ENCODE data around the gene FBXO7. TPM values are rescaled to one million over a fixed set of nuclear protein-coding genes. Genes with fewer than 3 reads are reported as not detected.

The FBXO7 gene
- total RNA-seq, 1 donor from 2014 or later = 47.3 TPM

DNA sequence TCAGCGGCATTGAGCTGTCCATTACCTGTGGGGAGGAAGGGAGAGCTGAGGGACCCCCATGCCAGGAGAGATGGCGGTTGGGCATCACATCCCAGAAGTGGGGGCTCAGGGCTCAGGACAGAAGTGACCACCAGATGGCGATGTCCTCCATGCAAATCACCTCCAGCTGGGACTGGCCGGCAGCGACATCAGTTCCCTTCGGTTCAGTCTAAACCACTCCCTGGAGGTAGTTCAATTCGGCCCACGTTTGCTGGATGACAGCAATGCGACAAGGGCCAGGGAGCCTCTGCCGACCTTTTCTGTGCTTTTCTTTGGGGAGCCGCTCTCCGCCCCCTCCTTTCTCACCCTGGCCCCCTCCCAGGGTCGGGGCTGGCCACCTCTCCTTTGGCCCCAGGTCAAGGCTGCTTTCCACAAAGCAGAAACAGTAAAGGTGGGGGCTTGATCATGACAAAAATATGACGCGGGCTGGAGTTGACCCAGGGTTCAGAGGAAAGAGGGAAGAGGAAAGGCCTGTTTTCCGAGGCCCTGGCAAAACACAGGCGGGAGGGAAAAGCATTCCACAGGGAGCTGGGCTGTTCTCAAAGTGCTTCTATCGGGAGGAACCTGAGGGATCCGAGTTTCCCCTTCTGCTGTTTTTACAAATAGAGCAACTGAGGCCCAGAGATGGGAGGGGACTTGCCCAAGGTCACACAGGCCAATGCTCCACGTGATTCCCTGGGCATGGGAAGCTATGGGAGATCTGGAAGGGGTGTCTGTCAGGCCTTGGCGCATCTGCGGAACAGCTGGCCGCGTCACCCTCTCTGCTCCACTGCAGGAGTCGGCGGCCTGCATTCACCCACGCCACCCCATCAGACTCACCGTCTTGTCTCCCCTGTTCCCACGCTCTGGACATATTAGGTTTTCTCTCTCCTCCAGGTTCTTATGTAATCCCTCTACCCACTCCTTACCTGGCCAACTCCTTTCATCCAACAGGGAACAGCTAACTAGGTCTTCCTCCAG, 54.7 kb downstream of the FBXO7 start:
- FAIRE-seq = no peak
- peak; percentile 79 to 91 for DNase-seq (ENCODE audit: low spot score in 2 of 2)

DNA sequence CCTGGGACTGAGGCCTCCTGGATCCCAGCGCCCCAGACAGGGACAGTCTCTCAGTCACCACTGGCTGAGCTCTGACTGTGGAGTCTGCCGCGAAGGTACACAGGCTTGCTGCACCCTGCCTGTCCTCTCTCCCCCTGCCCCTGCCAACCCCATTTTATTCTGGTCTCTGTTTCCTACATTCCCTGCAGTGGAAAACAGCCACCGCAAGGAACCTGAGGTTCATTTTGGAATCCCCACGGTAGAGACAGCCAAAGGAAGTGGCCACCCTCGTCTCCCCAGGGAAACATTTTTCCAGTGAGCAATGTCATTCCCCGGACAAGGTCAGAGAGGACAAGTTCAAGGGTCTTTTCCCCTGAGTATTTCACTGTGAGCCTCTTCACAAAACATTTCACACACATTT, 56.6 kb downstream of the FBXO7 start:
- FAIRE-seq (no peak), DNase-seq (ENCODE audit: low spot score in 2 of 2) (no peak)

DNA sequence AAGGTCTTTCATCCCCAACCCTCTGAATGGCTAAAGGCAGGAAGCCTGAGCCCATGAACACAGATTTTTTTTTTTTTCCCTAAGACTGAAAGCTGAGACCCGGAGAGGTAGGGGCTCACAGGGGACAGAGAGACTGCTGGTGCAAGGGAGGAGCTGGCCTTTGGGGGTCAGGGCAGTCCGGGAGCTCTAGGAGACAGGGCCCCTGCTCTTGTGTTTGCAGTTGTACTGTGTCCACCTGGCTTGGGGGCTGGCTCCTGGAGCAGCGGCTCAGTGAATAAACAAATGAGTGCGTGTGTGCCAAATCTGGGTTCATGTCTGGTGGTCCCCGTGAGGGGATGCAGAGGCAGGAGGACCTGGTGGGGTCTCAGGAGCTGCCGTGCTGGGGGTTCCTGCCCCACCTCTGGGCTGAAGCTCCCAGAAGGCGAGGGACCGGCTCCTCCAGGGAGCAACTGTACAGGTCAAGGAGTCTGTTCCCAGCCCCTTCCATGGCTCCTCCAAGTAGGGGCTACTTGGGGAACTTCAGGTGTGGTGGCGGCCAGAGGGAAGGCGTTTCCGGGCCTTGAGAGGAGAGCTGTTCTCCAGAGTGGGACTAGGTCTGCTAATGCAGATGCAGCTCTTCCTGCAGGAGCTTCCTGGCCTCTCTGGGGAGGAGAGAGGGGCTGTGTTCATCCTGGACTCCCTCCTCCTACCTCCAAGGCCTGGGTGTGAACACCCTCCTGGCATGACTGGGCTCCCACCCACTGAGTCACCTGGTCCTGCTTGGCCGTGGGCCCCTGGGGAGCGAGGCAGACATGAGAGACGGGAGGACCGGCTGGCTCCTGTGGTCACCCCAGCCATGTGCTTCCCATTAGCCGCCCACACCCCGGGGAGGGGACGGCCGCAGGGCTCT, 57.6 kb downstream of the FBXO7 start:
- FAIRE-seq = no peak
- peak in 1 of 2 donors; percentile 39 for DNase-seq (ENCODE audit: low spot score in 2 of 2)

DNA sequence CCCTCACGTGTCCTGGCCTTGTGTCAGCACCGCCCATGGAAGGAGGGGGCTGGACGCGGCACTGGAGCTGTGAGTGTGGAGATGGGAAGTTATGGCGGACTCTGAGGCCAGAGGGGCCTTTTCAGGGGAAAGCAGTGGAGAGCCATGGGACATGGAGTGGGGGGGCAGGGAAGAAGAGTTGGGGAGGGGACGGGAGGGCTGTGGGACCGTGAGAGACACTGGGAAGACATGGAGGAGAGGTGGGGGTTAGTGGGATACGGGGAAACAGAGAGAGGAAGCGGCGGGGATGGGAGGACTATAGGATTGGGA, 58.2 kb downstream of the FBXO7 start:
- FAIRE-seq = no peak

DNA sequence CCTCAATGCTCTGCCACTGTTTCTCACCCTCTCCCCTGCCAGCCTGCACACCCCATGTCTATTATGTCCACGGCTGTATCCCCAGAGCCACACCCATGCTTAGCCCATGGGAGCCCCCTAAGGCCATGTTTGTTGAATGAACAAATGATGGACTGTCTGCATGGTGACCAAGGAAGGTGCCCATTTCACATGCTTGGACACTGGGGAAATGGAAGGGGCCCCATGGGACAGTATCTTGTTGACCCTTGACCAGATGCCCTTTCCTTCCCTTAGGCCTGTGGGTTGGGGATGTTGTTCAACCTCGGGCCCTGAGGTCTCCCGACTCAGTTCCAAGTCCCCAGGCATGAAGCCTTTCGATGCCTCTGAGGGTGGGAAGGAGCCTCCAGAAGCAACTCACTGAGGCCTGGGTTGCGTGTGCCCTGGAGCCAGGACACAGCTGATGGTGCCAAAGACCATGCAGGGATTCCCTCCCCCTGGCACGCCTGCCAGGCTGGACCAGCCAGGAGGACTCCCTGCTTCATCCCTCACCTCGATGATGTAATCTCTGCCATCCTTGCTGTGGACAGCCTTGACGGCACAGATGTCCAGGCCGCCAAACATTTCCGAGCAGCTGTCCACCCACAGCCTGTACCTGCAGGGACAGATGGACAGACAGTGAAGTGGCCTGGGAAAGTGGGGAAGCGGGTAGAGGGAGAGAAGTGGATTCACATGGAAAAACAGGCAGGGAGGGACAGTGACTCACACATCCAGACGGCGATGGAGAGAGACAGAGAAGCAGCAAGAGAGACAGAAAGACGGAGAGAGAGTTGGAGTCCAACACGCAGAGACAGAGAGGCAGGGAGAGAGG, 58.9 kb downstream of the FBXO7 start:
- DNase-seq (ENCODE audit: low spot score in 2 of 2) = peak in 1 of 2 donors; percentile 24
- no peak for FAIRE-seq

More for the DNA sequence above, 58.2 kb downstream of the FBXO7 start:
- no peak for DNase-seq (ENCODE audit: low spot score in 2 of 2)

DNA sequence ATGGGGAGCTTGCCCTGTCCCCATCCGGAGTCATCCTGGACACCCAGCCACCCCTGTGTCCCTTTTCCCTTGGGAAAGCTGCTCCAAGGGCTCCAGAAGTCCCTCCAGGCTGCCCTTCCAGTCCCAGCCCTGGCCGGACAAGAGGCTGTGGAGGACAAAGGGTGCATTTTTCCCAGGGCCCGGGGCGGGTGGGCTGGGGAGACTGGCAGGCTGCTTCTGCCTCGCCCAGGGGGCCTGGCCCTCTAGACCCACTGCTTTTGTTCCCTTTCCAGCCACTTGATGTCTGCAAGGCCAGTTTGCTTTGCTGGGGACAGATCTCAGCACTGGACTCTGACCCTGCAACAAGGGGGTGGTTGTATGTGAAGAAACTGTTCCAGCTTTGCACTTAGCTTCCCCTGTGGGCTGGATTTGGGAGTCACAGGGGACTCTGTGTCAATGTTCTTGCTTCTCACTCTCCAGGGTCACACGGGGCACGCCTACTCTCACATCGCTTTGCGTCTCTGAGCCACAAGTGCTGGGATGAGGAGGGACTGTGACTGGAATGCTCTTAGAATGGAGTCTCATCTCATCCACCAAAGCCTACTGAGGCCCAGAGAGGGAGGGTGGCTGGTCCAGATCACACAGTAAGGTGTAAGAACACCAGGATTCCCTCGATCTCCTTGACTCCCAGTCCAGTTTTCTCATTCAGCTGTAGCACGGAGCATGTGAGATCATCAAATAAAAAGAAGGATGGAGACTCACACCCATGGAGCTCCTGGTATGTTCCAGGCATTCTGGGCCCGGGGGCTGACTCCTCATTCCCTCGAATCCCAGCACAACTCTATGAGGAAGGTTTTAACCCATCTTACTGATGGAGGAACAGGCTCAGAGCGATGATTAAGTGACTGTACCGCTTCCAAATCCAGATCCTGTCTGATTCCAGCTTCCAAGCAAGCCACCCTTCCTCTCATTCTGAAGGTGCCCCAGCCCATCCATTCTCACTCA, 59.9 kb downstream of the FBXO7 start:
- DNase-seq (ENCODE audit: low spot score in 2 of 2) (peak in 1 of 2 donors; percentile 22), FAIRE-seq (no peak)

DNA sequence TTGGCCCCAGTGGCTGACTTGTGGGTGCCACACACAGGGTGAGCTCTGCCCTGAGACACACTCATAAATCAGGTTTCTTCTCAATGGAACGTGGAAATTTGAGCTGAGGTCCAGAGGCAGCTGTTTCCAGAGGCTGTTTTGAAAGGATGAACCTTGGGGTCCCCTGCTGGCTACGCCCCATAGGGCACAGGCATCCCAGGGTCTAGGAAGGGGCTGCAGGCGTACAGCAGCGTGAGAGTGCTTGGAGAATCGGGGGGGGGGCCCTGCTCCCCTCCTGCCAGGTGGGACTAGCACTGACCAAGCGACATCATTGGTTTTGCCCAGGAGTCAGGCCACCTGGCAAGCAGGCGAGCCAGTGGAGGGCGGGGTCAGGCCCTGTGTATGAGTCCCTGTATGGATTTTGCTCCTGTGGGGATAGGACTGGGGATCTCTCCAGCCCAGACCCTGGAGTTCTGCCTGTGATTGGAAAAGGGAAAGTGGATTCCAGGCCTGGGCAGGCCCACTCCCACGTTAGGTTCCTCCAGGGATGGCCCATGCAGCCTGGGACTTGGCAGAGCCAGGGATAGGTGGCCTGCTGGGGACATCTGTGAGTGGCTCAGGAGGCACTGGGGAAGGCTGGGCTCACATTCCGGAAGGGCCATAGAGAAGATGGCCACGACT, 61.0 kb downstream of the FBXO7 start:
- FAIRE-seq (no peak), DNase-seq (ENCODE audit: low spot score in 2 of 2) (no peak)

DNA sequence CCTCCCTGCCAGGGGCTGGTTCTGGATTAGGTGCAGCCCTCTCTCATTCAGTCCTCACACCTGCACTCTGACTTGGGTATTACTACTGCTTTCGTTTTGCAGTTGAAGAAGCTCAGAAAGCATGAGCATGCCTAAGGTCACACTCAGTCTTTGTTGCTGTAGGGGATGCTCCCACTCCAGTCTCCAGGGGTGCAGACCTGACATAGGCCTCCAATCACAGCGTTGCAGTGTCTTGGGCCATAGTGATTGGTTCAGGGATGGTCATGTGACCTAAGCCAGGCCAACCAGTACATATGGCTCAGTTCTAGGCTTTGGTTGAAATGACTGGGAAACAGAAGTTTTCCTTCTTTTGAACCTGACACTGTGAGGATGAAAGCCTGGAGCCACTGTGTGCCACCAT, 61.7 kb downstream of the FBXO7 start:
- no peak for FAIRE-seq

DNA sequence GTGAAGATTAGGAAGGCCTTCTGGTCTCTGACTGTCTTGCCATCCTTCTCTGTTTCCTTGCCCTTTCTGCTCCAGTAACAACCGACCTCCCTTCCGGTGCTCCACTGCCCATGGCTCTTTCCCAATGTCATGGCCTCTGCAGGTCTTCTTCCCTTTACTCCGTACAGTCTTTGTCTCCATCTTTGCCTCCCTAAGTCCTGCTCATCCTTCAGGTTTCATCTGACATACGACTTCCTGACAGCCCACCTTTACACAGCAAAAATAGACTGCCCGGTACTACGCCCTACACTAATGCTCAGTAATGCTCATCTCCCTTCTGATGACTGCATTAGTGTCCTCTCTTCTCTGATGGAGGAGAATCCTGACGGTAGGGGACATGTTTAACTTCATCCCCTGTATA, 63.9 kb downstream of the FBXO7 start:
- FAIRE-seq (no peak), DNase-seq (ENCODE audit: low spot score in 2 of 2) (no peak)

More for the DNA sequence above, 61.7 kb downstream of the FBXO7 start:
- DNase-seq (ENCODE audit: low spot score in 2 of 2) = no peak

DNA sequence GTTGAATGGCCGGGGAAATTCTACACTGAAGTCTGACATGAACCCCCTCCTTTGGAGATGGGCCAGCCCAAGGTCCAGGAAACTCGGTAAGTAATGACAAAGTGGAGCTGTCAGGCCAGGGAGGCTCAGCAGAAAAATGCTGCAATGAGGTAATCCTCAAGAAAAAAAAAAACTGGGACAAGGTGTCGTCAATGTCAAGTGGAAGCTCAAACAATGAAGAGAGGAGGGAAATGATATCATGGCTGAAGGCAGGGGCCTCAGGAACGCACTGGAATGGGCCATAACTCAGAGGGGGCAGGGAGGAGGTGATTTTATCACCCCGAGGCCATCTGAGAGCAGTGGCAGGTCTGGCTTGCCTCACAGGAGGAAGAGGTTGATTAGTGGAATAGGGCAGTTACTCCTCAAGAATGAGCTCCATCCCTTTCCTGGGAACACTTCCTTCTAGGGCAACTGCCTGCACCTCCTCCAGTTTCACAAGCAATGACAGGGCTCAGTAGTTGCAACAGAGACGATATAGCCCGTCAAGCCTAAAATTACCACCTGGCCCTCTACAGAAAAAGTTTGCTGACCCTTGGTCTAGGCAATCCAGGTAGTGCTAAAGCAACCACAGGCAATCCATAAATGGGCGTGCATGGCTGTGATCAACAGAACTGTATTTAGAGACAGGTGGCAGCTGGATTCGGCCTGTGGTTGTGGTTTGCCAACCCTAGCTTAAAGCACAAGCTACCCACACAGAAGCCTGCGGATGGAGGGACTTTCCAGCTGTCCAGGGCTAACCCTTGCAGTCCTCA, 65.2 kb downstream of the FBXO7 start:
- DNase-seq (ENCODE audit: low spot score in 2 of 2) (no peak), FAIRE-seq (no peak)

DNA sequence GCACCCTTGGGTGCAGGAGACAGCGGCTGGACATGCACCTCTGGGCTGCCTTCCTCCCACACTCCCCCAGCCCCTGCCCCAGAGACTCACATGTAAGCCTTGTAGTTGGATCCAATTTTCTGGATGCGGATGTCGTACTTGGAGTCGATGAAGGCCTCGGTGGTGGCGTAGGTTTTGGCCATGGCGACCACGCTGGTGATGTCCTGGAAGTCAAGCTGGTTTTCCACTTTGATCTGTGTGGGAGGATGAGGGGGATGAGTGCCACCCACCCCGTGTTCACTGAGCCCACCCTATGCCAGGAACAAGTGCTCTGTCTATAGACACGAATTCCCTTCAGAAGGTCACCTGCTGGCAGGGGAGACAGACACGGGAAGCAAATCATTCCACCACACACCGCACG, 66.9 kb downstream of the FBXO7 start:
- FAIRE-seq (no peak), DNase-seq (ENCODE audit: low spot score in 2 of 2) (no peak)

DNA sequence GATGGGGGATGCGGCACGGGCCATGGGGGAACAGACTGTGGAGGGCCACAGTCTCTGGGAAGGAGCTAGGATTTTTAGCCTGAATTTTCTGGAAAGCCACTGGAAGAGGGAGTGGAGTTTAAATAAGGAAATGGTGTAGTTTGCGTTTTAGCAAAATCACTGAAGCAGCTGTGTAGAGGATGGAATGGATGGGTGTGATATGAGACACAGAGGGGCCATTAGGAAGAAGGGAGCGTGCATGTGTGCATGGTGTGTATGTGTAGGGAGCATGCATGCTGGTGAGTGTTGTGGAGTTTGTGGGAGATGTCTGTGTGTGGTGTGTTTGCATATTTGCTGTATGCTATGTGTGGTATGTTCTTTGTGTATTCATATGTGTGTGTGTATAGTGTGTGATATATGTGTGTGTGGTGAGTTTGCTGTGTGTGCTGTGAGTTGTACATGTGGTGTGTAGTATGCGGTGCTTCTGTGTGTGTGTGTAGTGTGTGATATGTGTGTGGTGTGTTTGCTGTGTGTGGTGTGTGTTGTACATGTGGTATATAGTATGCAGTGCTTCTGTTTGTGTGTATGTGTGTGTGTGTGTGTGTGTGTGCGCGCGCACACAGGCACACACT, 67.6 kb downstream of the FBXO7 start:
- FAIRE-seq (no peak), DNase-seq (ENCODE audit: low spot score in 2 of 2) (no peak)

DNA sequence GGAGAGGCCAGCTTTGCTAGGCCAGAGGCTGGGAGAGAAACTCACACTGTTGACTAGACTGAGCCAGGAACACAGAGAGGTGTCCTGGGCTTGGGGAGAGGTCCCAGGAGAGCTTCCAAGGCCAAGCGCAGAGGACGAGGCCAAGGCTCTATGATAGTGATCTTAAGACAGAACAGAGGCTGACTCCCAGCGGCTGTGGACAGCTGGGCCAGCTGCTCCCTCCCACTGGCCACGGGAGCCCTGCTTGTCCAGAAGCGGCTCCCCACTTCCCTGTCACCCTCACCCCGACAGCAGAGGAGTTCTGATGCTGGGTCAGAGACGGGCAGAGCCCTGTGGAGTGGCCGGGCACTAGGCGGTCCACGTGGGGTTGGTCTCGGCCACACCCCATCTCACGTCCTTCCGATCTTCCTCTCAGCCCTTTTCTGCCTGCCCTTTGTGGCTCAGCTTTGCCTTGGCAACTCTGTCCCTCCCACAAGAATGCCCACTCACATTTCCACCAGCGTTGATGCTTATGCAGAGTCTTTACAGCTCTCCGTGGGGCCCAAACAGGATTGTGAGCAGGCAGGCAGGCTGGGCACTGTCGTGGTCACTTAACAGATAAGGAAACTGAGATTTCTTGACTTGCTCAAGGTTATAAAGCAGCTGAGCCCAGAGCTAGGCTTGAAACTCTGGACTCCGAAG, 68.2 kb downstream of the FBXO7 start:
- no peak for DNase-seq (ENCODE audit: low spot score in 2 of 2)
- FAIRE-seq = no peak

DNA sequence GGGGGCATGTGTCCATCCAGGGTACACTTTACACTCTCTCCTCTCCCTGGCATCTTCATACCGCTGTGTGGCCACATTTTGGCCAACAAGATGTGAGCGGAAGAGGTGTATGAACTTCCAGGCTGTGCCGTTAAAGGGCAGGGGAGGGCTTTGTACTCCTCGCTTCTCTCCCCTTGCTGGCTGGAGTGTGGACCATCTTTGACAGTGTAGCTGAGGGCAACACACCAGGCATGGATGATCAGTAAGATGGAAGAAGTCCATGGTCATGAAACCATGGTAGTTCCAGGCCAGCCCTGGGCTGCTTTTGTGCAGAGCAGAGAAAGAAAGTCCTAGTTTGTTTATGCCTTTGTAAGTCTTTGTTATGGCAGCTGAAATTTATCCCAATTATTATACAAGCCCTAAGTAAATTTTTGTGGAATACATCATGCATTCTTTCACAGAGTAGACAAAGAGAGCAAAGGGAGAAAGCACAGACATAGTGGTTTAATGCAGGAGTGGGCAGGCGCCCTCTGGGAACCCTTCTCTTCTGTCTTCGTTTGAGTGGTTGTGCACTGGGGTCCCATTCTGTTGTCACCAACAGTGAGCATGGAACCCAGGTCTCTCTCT, 70.4 kb downstream of the FBXO7 start:
- no peak for FAIRE-seq
- no peak for DNase-seq (ENCODE audit: low spot score in 2 of 2)

DNA sequence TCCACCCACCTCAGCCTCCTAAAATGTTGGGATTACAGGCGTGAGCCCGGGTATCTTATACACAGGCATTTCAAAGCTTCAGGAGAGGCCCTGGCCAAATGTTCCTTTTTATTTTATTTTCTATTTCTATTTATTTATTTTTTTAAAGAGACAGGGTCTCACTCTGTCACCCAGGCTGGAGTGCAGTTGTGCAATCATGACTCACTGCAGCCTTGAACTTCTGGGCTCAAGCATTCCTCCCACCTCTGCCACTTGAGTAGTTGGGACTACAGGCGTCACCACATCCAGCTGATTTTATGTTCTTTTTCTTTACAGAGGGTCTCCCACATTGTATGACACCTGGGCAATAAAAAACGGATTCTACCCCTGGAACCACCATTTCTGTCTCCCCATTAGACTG, 71.2 kb downstream of the FBXO7 start:
- FAIRE-seq = no peak
- DNase-seq (ENCODE audit: low spot score in 2 of 2) = no peak

DNA sequence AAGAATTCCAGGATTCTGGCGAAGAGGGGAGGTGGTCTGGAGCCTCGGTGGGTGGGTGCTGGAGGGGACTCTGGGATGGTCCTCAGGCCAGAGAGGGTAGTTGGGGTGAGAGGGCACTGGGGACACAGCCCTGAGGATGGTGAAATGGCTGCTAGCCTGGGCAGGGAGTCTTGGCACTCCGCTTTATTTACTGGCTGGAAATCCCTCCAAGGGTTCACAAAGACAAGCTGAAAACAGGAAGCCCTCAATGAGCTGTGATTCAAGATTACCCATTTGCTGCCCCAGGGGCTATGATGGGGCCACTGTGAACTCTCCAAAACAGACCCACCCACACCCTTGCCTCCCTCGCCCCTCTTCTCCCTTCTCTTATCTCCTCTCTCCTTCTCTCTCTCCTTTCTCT, 71.9 kb downstream of the FBXO7 start:
- DNase-seq (ENCODE audit: low spot score in 2 of 2) (no peak), FAIRE-seq (no peak)

DNA sequence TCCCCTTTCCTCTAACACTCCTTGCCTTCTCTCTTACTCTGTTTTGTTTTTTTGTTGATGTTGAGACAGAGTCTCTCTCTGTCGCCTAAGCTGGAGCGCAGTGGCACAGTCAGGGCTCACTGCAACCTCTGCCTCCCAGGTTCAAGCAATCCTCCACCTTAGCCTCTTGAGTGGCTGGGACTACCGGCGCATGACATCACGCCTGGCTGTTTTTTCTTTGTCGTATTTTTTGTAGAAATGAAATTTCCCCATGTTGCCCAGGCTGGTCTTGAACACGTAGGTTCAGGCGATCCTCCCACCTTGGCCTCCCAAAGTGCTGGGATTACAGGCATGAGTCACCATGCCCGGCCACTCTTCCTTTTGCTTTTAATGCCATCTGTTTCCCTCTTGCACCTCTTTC, 72.3 kb downstream of the FBXO7 start:
- FAIRE-seq (no peak), DNase-seq (ENCODE audit: low spot score in 2 of 2) (no peak)

Measured in frontal cortex (tissue), 4 donors.